ENCODE measurements around the gene CLASP2. TPM values are rescaled to one million over a fixed set of nuclear protein-coding genes. Genes with fewer than 3 reads are reported as not detected.

CLASP2 gene
- total RNA-seq, 2 donors from 2014 or later: 65.0 to 74.8 TPM

DNA sequence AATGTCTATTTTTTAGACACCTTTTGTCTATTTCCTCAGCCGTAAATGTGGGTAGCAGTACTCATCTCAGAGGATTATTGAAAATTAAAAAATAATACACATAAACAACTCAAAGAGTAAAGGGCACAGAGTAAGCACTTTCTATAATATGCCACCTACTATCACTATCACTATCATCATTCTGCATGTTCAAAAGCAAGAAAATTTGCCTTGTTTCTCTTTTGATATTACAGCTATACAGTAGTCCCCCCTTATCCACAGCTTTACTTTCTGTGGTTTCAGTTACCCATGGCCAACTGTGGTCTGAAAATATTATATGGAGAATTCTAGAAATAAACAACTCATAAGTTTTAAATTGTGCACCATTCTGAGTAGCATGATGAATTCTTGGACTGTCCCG lies 27.7 kb downstream of the CLASP2 start:
- peaks cover 67% of the 10 kb centered on the region for H3K36me3 ChIP-seq (ENCODE audit: control insufficient read depth, insufficient read depth, low read length)
- Mint-ChIP-seq H3K4me1 (no peaks in the 10 kb centered on the region), H3K36me3 (ENCODE audit: low read depth) (peaks cover 30% of the 10 kb centered on the region), H3K4me3 (no peak overlapping the region), H3K27me3 (ENCODE audit: insufficient read depth) (no peaks in the 10 kb centered on the region), H3K9me3 (no peaks in the 10 kb centered on the region), H3K27ac (peak overlapping the region; percentile 85)
- H3K4me3 ChIP-seq (ENCODE audit: low read length): no peak overlapping the region
- no peaks in the 10 kb centered on the region for H3K9me3 ChIP-seq (ENCODE audit: control insufficient read depth, low read length)
- H3K27me3 ChIP-seq (ENCODE audit: control insufficient read depth, insufficient read depth, low read length, poor library complexity, severe bottlenecking): no peaks in the 10 kb centered on the region
- TF ChIP-seq, protein P1, sequence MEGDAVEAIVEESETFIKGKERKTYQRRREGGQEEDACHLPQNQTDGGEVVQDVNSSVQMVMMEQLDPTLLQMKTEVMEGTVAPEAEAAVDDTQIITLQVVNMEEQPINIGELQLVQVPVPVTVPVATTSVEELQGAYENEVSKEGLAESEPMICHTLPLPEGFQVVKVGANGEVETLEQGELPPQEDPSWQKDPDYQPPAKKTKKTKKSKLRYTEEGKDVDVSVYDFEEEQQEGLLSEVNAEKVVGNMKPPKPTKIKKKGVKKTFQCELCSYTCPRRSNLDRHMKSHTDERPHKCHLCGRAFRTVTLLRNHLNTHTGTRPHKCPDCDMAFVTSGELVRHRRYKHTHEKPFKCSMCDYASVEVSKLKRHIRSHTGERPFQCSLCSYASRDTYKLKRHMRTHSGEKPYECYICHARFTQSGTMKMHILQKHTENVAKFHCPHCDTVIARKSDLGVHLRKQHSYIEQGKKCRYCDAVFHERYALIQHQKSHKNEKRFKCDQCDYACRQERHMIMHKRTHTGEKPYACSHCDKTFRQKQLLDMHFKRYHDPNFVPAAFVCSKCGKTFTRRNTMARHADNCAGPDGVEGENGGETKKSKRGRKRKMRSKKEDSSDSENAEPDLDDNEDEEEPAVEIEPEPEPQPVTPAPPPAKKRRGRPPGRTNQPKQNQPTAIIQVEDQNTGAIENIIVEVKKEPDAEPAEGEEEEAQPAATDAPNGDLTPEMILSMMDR (conservative IDR thresholded peaks at IDR 0.05): no peak
- no peak for DNase-seq
- H3K27ac ChIP-seq (ENCODE audit: low read depth, low read length): no peak overlapping the region
- H3K9ac ChIP-seq (ENCODE audit: extremely low read depth, low read length, poor library complexity, severe bottlenecking): no peak overlapping the region
- no peaks in the 10 kb centered on the region for H3K4me1 ChIP-seq (ENCODE audit: control insufficient read depth, insufficient read depth, low read length)
- 86 to 98% methylated on average over 1 to 2 of the region's 2 CpGs for WGBS, 2 experiments (ENCODE audit: insufficient coverage in 1 of 2, insufficient read length in 1 of 2)

DNA sequence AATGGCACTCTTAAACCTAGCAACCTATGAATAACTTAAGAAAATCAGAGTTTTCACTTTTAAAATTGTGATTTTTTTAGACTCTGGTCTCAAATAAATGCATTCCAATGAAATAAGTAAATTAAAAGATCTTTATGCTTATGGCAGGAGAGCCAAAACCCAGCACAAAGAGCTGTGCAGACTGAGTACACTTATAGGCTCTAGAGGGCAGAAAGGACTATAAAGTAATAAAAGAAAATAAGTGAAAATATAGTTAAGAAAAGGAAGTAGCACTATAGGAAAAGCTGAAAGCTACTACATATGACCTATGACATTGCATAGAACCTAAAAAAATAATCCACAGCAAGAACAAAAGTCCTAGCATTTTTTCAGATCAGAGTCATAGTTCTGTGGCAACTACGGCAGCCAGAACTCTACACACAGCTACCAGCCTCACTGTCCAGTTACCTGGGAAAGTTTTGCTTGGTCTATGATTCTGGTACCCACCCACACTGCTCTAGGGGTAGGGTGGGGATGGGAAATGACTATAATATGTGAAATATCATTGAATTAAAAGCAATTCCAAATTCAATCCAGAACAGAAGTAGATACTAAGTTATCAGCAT lies 30.5 kb downstream of the CLASP2 start:
- Histone ChIP-seq H3K36me3 (ENCODE audit: control insufficient read depth, insufficient read depth, low read length) (peaks cover 63% of the 10 kb centered on the region), H3K4me1 (ENCODE audit: control insufficient read depth, insufficient read depth, low read length) (no peaks in the 10 kb centered on the region), H3K27me3 (ENCODE audit: control insufficient read depth, insufficient read depth, low read length, poor library complexity, severe bottlenecking) (no peaks in the 10 kb centered on the region), H3K4me3 (ENCODE audit: low read length) (no peak overlapping the region), H3K27ac (ENCODE audit: low read depth, low read length) (no peak overlapping the region), H3K9me3 (ENCODE audit: control insufficient read depth, low read length) (peaks cover 5% of the 10 kb centered on the region), H3K9ac (ENCODE audit: extremely low read depth, low read length, poor library complexity, severe bottlenecking) (no peak overlapping the region)
- H3K27me3 Mint-ChIP-seq (ENCODE audit: insufficient read depth): no peaks in the 10 kb centered on the region
- H3K27ac Mint-ChIP-seq: no peak overlapping the region
- 92 to 100% methylated on average over 1 of the region's 1 CpG for WGBS, 2 experiments (ENCODE audit: insufficient coverage in 1 of 2, insufficient read length in 1 of 2)
- H3K36me3 Mint-ChIP-seq (ENCODE audit: low read depth): peaks cover 32% of the 10 kb centered on the region
- TF ChIP-seq, protein P1 (conservative IDR thresholded peaks at IDR 0.05): no peak
- H3K9me3 Mint-ChIP-seq: no peaks in the 10 kb centered on the region
- no peak for DNase-seq
- no peak overlapping the region for H3K4me3 Mint-ChIP-seq
- H3K4me1 Mint-ChIP-seq: no peaks in the 10 kb centered on the region

DNA sequence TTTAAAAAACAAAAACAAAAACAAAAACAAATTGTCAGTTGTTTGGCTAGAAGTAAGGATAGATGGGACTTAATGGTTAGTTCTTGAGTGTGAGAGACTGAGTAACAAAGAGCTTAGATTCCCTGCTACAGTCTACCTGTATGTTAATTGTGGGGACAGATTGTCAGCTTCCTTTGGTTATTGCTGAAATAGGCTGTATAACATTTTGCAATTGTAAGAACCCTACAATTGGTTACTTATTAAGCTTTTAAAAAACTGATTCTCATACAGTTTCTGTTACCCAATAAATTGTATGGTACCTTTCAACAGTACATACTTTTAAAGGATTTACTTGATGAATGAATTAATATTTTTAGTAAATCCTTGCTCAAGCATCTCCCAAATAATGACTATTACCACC lies 35.3 kb downstream of the CLASP2 start:
- Mint-ChIP-seq H3K27me3 (ENCODE audit: insufficient read depth) (no peaks in the 10 kb centered on the region), H3K4me3 (no peak overlapping the region), H3K9me3 (peaks cover 16% of the 10 kb centered on the region), H3K36me3 (ENCODE audit: low read depth) (peaks cover 66% of the 10 kb centered on the region), H3K27ac (no peak overlapping the region), H3K4me1 (no peaks in the 10 kb centered on the region)
- no peak overlapping the region for H3K4me3 ChIP-seq (ENCODE audit: low read length)
- peaks cover 26% of the 10 kb centered on the region for H3K9me3 ChIP-seq (ENCODE audit: control insufficient read depth, low read length)
- no peak for DNase-seq
- no peak overlapping the region for H3K27ac ChIP-seq (ENCODE audit: low read depth, low read length)
- TF ChIP-seq, protein P1 (conservative IDR thresholded peaks at IDR 0.05): no peak
- no peaks in the 10 kb centered on the region for H3K4me1 ChIP-seq (ENCODE audit: control insufficient read depth, insufficient read depth, low read length)
- peaks cover 74% of the 10 kb centered on the region for H3K36me3 ChIP-seq (ENCODE audit: control insufficient read depth, insufficient read depth, low read length)
- H3K9ac ChIP-seq (ENCODE audit: extremely low read depth, low read length, poor library complexity, severe bottlenecking): no peak overlapping the region
- H3K27me3 ChIP-seq (ENCODE audit: control insufficient read depth, insufficient read depth, low read length, poor library complexity, severe bottlenecking): no peaks in the 10 kb centered on the region

Data from endodermal cell (in vitro differentiated cells).